Fibroblast of mammary gland (primary cell): ENCODE data around the gene SRRM3.
"Not testable (repeated sequence)": the region's sequence is repeated elsewhere in the genome, so short reads cannot be mapped to it uniquely, and the experiment has no call there.

Source experiments
- DNase-seq: peaks from one replicate; pipeline ENCODE4 v3.0.0-alpha.2; 2010; ENCODE audit warnings: low read depth
- H3K4me3 ChIP-seq: 2 replicates; pipeline ENCODE4 v1.5.1; 2011; ENCODE audit warnings: low read depth, mild to moderate bottlenecking, low read length, moderate library complexity; ENCODE audit not compliant: control insufficient read depth
- TF ChIP-seq, protein P1 (sequence below): conservative IDR thresholded peaks from 2 replicates; pipeline ENCODE4 v1.5.1; 2011; ENCODE audit warnings: low read depth, low read length, inconsistent platforms; ENCODE audit not compliant: control insufficient read depth, insufficient read depth

The SRRM3 gene

DNA sequence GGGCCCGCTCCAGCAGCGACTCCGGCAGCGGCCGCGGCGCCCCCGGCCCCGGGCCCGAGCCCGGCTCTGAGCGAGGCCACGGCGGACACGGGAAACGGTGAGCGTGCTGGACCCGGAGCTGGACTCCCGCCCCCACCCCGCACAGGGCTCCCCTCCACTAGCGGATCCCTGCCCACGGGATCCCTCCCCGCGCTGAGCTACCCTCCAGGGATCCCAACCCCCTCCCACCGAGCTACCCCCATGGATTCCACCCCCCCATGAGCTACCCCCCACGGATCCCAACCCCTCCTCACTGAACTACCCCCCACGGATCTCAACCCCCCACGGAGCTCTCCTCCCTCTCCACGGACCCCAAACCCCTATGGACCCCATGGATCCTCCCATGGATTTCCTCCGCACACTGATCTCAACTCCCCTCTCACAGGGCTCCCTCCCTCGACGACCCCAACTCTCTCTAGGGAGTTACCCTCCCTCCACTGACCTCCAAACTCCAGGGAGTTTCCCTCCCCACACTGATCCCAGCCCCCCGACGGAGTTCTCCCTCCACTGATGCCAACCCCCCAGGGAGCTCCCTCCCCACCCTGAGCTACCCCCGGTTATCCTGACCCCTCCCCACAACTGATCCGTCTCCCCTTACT, 80.1 kb downstream of the SRRM3 start:
- DNase-seq = no peak
- peak overlapping the region; percentile 27 for H3K4me3 ChIP-seq
- TF ChIP-seq, protein P1, sequence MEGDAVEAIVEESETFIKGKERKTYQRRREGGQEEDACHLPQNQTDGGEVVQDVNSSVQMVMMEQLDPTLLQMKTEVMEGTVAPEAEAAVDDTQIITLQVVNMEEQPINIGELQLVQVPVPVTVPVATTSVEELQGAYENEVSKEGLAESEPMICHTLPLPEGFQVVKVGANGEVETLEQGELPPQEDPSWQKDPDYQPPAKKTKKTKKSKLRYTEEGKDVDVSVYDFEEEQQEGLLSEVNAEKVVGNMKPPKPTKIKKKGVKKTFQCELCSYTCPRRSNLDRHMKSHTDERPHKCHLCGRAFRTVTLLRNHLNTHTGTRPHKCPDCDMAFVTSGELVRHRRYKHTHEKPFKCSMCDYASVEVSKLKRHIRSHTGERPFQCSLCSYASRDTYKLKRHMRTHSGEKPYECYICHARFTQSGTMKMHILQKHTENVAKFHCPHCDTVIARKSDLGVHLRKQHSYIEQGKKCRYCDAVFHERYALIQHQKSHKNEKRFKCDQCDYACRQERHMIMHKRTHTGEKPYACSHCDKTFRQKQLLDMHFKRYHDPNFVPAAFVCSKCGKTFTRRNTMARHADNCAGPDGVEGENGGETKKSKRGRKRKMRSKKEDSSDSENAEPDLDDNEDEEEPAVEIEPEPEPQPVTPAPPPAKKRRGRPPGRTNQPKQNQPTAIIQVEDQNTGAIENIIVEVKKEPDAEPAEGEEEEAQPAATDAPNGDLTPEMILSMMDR = no peak

DNA sequence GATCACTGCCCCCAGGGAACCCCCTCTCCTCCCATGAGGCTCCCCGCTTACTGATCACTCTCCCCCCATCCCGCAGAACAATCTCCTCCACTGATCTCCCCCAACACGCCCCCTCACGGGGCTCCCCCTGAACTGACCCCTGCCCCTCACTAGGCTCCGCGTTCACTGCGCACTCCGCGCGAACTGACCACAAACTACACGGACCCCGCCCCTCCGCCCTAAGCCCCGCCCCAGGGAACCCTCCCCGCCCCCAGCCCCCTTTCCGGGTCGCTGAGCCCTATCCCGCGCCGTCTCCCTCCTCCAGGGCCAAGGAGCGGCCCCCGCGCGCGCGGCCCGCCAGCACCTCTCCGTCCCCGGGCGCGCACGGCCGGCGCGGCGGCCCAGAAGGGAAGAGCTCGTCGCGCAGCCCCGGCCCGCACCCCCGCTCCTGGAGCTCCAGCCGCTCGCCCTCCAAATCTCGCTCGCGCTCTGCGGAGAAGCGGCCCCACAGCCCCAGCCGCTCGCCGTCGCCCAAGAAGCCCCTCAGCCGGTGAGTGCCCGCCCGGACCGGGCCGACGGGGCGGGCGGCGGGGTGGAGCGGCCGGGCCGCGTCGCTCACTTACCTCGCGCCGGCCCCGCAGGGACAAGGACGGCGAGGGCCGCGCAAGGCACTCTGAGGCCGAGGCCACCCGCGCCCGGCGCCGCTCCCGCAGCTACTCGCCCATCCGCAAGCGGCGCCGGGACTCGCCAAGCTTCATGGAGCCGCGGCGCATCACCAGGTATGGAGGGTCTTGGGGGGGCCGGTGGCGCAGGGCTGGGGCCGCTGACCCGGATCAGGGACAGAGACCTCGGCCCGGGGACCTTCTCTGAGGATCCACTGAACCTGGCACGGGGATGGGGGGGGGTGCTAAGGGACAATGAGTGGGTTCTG, 80.9 kb downstream of the SRRM3 start:
- TF ChIP-seq, protein P1 = no peak
- peak overlapping the region; percentile 27 for H3K4me3 ChIP-seq
- no peak for DNase-seq

DNA sequence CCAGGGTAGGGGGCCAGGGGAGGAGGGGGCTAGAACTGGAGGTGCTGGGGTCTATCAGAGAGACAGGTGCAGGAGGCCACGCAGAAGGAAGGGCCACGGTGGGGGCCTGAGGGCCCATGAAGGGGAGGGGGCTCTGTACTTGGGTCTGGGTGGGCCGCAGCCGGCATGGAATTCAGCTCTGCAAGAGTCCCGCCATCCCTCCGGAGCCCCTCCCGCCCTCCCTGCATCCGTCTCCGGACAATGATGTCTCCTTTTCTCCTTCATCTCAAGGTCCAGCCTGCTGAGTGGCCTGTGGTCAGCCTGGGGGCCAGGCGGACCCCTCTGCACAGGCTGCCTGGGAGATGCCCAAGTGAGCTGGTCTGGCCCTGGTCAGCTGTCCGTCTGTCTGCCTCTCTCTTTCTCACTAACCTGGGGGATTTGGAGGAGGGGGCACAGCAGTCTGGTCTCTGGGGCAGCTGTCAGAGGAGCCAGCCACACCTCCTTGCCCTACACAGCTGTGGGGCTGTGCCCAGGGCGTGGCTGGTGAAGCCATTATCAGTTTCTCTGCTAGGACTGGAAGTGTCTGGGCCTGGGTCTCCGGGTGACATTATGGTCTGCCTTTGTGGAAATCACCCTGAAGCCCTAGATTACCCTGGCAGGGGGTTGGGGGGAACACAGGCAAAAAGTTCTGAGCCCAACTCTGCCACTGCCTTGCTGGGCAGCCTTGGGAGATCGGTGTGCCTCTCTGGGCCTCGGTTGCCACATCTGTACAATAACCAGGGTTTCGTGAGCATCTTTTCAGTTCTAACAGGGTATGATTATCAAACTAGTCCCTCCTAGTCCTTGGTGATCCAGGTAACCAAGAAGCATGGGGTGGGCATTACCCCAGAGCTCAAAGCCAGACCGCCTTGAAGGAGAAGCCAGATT, 81.8 kb downstream of the SRRM3 start:
- peak overlapping the region; percentile 15 for H3K4me3 ChIP-seq
- TF ChIP-seq, protein P1 = no peak
- DNase-seq = no peak

DNA sequence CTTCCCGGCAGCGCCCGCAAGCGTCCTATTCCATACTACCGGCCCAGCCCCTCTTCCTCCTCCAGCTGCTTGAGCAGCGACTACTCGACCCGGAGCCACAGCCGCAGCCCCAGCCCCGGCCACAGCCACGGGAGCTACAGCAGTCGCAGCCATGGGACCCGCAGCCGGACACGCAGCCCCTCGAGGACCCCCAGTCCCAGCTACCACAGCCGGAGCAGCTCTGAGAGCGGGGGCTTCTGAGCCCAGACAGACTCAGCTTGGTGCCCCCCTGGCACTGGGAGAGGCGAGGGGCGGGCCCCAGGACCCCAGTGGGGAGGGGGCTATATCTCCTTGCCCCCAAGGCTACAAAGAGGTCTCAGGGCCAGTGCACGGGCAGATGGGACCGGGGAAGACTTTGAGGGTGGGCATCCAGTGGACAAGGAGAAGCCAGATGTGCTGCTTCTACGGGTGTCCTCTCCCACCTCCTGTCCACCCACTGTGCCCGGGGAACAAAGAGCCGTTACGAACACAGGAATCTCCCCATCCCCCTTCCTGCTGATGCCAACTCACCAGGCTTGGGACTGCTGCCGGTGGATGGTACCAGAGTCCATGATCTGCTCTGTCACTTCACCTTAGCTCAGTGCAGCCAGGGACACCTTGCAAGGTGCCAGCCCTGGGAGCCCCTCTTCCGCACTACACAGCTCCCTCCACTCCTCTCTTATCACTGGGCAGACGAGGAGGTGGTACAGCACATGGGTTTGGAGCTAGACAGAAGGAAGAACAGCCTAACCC, 84.1 kb downstream of the SRRM3 start:
- TF ChIP-seq, protein P1 = no peak
- H3K4me3 ChIP-seq = no peak overlapping the region
- DNase-seq = no peak

DNA sequence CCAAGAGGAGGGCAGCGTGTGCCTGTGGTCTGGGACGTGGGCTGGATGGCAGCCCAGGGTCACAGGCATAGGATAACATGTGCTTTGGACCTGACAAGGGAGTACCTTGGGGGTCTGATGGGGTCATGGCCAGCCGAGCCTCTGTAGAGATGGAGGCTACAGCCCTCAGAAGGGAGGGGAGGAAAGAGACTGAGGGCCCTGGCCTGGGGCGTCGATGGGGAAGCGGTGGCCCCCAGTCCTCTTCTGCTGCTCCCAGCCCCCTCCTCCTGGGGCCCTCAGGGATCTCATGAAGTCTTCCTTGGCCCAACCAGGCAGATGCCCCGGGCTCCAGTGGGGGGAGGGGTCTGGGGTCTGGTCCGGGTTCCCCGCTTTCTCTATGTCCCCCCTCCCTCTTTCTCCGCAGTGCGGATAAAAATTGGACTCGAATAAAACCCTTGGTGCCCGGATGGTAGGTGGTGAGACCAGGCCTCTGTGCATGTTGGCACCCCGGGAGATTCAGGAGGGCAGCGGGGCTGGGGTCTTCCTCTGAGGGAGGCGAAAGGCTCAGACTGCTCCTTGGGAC, 85.2 kb downstream of the SRRM3 start:
- TF ChIP-seq, protein P1 = no peak
- H3K4me3 ChIP-seq = no peak overlapping the region
- DNase-seq = no peak

DNA sequence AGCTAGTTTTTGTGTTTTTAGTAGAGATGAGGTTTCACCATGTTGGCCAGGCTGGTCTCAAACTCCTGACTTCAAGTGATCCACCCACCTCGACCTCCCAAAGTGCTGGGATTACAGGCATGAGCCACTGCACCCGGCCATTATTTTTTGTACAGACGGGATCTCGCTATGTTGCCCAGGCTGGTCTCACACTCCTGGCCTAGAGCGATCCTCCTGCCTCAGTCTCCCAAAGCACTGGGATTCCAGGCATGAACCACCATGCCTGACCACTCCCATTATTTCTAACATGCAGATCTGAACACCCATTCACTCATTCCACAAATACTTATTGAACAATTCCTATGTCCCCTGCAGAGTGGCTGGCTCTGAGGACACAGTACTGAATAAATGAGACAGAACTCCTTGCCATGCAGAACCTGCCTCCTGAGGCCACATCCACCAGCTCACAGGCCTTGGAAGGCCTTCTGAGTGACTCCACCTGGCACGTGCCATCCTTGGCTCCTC, 89.2 kb downstream of the SRRM3 start:
- H3K4me3 ChIP-seq, DNase-seq: not testable (repeated sequence)
